NCI-H146 treated with DMSO at 0.1 percent for 48 hours (cell line): ENCODE results near the gene PPARD.

Experiments
- DNase-seq: peaks from one replicate; lab custom pipeline; 2025; ENCODE audit not compliant: unreplicated experiment; lab: John Stamatoyannopoulos, UW

Gene PPARD

GRCh38 chr6:35354361-35355135 is 12.2 kb downstream of the PPARD start:
- DNase-seq = no peak

GRCh38 chr6:35356391-35356790 is 14.0 kb downstream of the PPARD start:
- no peak for DNase-seq

- no peak for DNase-seq
Measured at GRCh38 chr6:35357677-35358076, 15.3 kb downstream of the PPARD start.

GRCh38 chr6:35358086-35358485 is 15.7 kb downstream of the PPARD start:
- DNase-seq = no peak

GRCh38 chr6:35359346-35359743 is 17.0 kb downstream of the PPARD start:
- DNase-seq = no peak

GRCh38 chr6:35359744-35360348 is 17.5 kb downstream of the PPARD start:
- DNase-seq = no peak

GRCh38 chr6:35360349-35361138 is 18.2 kb downstream of the PPARD start:
- DNase-seq = no peak

GRCh38 chr6:35362200-35362599 is 19.8 kb downstream of the PPARD start:
- no peak for DNase-seq

- no peak for DNase-seq
Measured at GRCh38 chr6:35363293-35363750, 21.0 kb downstream of the PPARD start.

- no peak for DNase-seq
Measured at GRCh38 chr6:35365594-35366203, 23.3 kb downstream of the PPARD start.

- no peak for DNase-seq
Measured at GRCh38 chr6:35366204-35366596, 23.8 kb downstream of the PPARD start.

- DNase-seq = no peak
Measured at GRCh38 chr6:35367646-35368037, 25.3 kb downstream of the PPARD start.

GRCh38 chr6:35368038-35368887 is 25.9 kb downstream of the PPARD start:
- DNase-seq = no peak

GRCh38 chr6:35370124-35370741 is 27.9 kb downstream of the PPARD start:
- DNase-seq = no peak

GRCh38 chr6:35370785-35371493 is 28.6 kb downstream of the PPARD start:
- no peak for DNase-seq

- DNase-seq = no peak
Measured at GRCh38 chr6:35371494-35372262, 29.3 kb downstream of the PPARD start.

- no peak for DNase-seq
Measured at GRCh38 chr6:35372633-35373032, 30.3 kb downstream of the PPARD start.

- DNase-seq = no peak
Measured at GRCh38 chr6:35376281-35376680, 33.9 kb downstream of the PPARD start.

GRCh38 chr6:35377002-35377401 is 34.6 kb downstream of the PPARD start:
- DNase-seq = no peak
